Stimulated activated CD4-positive, alpha-beta T cell treated with anti-CD3 and anti-CD28 coated beads, TNF-alpha, amount 100 ng/mL, for 24 hours (primary cell): ENCODE measurements around the gene CADM1.

Experiments used
- DNase-seq, 3 experiments: peaks; one replicate each; pipeline ENCODE4 v3.0.0-alpha.2; 2020; ENCODE audit warnings: low read depth in 3 of 3

CADM1 gene

GRCh38 chr11:115208808-115209259 lies 295.4 kb downstream of the CADM1 start:
- no peak for DNase-seq

GRCh38 chr11:115207916-115208315 lies 296.3 kb downstream of the CADM1 start:
- DNase-seq = no peak

GRCh38 chr11:115207166-115207591 lies 297.0 kb downstream of the CADM1 start:
- DNase-seq = no peak

GRCh38 chr11:115206365-115207022 lies 297.7 kb downstream of the CADM1 start:
- no peak for DNase-seq

- no peak for DNase-seq
These were observed 301.2 kb downstream of the CADM1 start for GRCh38 chr11:115202900-115203552.

- no peak for DNase-seq
These were observed 302.1 kb downstream of the CADM1 start for GRCh38 chr11:115202074-115202473.

GRCh38 chr11:115201111-115201792 lies 303.0 kb downstream of the CADM1 start:
- DNase-seq = no peak

GRCh38 chr11:115199481-115200069 lies 304.6 kb downstream of the CADM1 start:
- DNase-seq = no peak

- DNase-seq = no peak
These were observed 305.9 kb downstream of the CADM1 start for GRCh38 chr11:115198321-115198741.

GRCh38 chr11:115197433-115197832 lies 306.8 kb downstream of the CADM1 start:
- DNase-seq = no peak

- DNase-seq = no peak
These were observed 307.2 kb downstream of the CADM1 start for GRCh38 chr11:115197031-115197430.

GRCh38 chr11:115194802-115195110 lies 309.5 kb downstream of the CADM1 start:
- no peak for DNase-seq

- DNase-seq = no peak
These were observed 310.1 kb downstream of the CADM1 start for GRCh38 chr11:115193914-115194801.

GRCh38 chr11:115191761-115192160 lies 312.5 kb downstream of the CADM1 start:
- DNase-seq = no peak

- DNase-seq = no peak
These were observed 314.0 kb downstream of the CADM1 start for GRCh38 chr11:115190196-115190595.

GRCh38 chr11:115188898-115189278 lies 315.3 kb downstream of the CADM1 start:
- no peak for DNase-seq

- no peak for DNase-seq
These were observed 315.9 kb downstream of the CADM1 start for GRCh38 chr11:115188188-115188897.

GRCh38 chr11:115185931-115186330 lies 318.3 kb downstream of the CADM1 start:
- DNase-seq = no peak

GRCh38 chr11:115185507-115185906 lies 318.7 kb downstream of the CADM1 start:
- DNase-seq = no peak

- DNase-seq = no peak
These were observed 319.3 kb downstream of the CADM1 start for GRCh38 chr11:115184901-115185300.

GRCh38 chr11:115183830-115184229 lies 320.4 kb downstream of the CADM1 start:
- no peak for DNase-seq
